Measurements from ENCODE around the gene SNPH.
"Not testable (repeated sequence)": the region's sequence is repeated elsewhere in the genome, so short reads cannot be mapped to it uniquely, and the experiment has no call there.

Gene SNPH

DNA sequence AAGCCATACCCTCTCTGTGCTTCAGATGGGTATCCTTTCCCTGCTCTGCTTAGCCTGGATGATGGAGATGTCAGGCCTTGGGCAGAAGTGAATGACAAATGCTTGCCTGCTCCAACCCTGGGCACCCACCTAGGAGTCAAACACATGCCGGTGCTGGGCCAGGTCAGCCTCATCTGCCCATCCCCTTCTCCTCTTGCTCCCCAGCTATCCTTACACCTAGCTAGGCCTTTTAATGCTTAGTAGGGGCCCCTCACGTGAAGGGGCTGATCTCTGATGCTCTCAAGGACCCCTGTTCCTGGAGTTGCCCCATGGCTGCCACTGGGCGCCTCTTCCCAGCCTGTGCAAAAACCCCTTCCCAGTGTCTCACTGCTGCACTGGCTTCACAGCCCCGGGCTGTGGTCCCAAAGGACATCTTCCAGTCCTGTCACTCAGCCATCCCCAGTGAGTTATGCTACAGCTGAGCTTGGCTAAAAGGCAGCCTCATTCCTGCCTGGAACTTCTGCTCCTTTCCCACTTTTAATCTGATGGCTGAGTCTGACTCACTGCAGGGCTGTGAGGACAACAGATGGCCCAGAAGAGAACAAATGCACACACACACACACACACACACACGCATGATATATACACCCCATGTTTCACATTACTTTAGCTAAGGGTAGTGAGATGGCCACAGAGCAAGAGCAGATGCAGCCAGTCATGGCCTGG is 75.6 kb downstream of the SNPH start:
- no peak for DNase-seq (ENCODE audit: low read depth)

DNA sequence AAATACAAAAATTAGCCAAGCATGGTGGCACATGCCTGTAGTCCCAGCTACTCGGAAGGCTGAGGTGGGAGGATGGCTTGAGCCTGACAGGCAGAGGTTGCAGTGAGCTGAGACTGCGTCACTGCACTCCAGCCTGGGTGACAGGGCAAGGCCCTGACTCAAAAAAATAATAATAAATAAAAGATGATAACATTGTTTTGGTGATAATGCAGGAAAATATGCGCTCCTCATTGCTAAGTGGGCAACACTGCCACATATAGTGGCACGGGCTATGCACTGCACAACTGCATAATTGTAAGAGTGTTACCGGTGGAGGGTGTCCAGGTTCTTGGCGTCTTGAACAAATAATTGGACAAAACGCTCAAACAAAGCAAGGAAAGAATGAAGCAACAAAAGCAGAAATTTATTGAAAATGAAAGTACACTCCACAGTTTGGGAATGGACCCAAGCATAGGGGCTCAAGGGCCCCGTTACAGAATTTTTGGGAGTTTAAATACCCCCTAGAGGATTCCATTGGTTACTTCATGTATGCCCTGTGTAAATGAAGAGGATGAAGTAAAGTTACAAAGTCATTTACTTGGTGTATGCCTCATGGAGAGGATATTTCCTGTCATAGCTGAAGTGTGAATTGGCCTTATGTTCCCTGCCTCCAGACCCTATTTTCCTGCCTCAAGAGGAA is 77.5 kb downstream of the SNPH start:
- DNase-seq (ENCODE audit: low read depth) = not testable (repeated sequence)

DNA sequence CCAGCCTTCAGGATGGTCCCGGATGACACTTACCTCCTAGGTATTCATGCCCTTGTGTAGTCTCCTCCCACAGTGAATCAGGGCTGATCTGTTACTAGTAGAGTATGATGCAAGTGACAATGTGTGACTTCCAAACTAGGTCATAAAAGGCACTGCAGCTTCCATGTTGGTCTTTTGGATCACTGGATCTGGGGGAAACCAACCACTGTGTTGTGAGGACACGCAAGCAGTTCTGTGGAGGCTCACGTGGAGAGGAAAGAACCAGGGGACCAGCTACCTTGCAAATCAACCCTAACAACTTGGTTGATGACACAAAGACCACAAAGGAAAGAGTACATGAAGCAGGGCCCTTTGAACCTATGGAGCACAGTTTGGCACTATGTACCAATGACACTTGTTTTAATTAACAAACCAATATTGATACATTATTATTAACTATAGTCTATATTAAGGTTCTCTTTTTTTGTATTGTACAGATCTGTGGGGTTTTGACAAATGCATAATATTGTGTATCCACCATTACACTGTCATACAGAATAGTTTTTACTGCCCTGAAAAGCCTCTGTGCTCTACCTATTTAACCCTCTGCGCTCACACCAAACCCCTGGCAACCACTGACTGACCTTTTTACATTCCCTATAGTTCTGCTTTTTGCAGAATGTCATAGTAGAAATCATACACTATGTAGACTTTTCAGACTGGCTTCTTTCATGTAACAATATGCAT is 79.1 kb downstream of the SNPH start:
- no peak for DNase-seq (ENCODE audit: low read depth)

DNA sequence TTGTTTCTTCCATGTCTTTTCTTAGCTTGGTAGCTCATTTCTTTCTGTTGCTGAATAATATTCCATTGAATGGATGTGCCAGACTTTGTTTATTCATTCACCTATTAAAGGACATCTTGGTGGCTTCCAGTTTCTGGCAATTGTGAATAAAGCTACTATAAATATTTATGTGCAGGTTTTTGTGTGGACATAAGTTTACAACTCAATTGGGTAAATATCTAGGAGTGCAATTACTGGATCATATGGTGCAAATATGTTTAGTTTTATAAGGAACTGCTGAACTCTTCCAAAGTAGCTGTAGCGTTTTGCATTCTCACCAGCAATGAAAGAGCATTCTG is 79.6 kb downstream of the SNPH start:
- no peak for DNase-seq (ENCODE audit: low read depth)

DNA sequence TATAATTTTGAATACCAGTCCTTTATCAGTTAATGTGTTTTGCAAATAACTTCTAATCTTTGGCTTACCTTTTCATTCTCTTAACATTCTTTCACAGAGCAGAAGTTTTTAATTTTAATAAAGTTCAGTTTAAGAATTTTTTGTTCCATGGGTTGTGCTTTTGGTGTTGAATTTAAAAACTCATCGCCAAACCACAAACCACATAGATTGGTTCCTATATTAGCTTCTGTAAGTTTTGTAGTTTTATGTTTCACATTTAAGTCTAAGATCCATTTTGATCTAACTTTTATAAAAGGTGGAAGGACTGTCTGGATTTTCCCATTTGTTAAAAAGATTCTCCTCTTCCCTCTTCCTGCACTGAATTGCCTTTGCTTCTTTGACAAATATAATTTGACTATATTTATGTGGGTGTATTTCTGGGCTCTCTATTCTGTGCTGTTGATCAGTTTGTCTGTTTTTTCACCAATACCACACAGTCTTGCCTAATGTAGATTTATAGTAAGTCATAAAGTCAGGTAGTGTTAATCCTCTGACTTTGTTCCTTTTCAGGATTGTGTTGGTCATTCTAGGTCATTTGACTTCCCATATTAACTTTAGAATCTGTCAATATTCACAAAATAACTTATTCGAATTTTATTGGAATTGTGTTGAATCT is 80.3 kb downstream of the SNPH start:
- no peak for DNase-seq (ENCODE audit: low read depth)

DNA sequence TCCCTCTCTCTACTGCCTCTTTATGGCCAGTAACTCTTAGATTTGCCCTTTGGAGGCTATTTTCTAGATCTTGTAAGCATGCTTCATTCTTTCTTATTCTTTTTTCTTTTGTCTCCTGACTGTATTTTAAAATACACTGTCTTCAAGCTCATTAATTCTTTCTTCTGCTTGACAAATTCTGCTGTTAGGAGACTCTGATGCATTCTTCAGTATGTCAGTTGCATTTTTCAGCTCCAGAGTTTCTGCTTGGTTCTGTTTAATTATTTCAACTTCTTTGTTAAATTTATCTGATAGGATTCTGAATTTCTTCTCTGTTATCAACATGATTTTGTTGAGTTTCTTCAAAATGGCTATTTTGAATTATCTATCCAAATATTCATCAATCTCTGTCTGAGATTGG is 87.9 kb downstream of the SNPH start:
- no peak for DNase-seq (ENCODE audit: low read depth)

DNA sequence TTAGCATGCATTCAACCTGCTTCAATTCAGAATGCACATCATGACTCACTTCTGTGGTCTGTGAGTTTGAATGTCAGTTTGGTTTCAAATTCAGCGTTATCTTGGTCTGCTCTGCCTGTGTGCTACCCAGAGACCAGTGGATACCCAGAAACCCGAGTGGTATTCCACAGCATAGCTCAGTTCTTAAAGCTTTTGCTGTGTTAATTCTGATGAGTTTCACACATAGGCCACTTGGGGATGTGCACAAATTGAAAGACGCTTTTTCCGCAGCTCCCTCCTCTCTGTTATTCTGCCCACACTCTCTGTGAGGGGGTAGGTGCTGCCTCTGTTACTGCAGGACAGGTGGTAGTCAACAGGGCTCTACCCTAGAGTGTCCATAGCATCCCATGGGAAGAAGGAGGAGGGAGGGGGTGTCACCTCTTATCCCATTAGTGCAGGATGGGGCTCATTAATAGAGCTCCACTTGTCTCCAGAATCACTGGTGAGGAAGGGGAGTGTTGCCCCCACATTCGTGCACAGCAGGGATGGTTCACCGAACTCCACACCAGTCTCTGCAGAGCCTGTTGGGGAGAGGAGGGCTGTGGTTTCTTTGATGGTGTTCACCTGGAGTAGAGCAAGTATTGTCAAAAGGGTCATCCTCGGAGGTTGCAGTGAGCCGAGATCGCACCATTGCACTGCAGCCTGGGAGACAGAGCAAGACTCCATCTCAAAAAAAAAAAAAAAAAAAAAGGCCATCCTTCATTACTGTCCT is 92.0 kb downstream of the SNPH start:
- no peak for DNase-seq (ENCODE audit: low read depth)

Measured in stimulated activated CD8-positive, alpha-beta memory T cell treated with anti-CD3 and anti-CD28 coated beads, Interleukin-4, amount 100 ng/mL, for 24 hours (primary cell).